ENCODE measurements around the gene TTC23. TPM values are rescaled to one million over a fixed set of nuclear protein-coding genes. Genes with fewer than 3 reads are reported as not detected.

The TTC23 gene
- total RNA-seq, 1 experiment from 2014 or later, result 17.8 TPM

DNA sequence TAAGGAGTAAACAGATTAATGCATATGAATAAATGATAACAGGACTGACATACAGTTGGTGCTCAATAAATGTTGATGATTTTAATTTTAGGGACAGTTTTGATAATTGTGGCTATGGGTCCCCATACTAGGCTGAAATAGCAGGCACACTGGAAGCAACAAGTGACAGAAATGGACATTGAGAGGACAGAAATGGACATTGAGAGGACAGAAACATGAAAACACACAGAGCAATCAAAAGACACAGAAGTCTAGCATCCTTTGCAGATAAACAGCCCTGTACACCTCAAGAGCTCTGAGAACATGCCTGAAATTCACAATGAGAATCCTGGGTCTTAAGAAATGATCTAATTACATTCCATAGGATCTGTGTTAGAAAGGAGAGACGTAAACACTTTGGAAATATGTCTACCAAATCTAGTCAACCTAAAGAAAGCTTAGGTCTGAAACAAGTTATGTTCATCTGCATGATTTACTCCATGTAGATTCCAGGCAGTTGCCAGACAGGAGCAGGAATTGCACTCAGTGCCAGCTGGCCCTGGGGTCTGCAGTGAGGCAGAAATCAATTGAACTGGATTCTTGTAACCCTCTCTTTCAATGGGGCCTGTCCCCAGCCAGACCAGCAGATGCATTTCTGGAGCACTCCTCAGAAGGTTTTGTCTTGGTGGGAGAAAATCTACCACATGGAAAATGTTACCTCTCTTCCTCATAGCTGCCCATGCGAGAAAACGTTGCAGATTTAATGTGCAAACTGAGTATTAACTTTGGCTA, 84.2 kb downstream of the TTC23 start:
- Mint-ChIP-seq H3K27ac (no peak overlapping the region), H3K9me3 (no peaks in the 10 kb centered on the region), H3K4me3 (no peak overlapping the region), H3K4me1 (no peaks in the 10 kb centered on the region), H3K27me3 (ENCODE audit: low read depth) (no peaks in the 10 kb centered on the region), H3K36me3 (no peaks in the 10 kb centered on the region)
- ChIA-PET POLR2A (no interaction called here), CTCF (no interaction called here)
- DNase-seq (ENCODE audit: low spot score) (no peak), ATAC-seq (no peak)
- TF ChIP-seq ZNF396 (CRISPR knock-in tag; IDR thresholded peaks at IDR 0.05; ENCODE audit: borderline replicate concordance) (no peak), NFE2L1 (CRISPR knock-in tag; IDR thresholded peaks at IDR 0.05) (no peak), E2F5 (CRISPR knock-in tag; IDR thresholded peaks at IDR 0.05) (no peak), ZMAT4 (CRISPR knock-in tag; IDR thresholded peaks at IDR 0.05) (no peak), TCF7 (CRISPR knock-in tag; IDR thresholded peaks at IDR 0.05; ENCODE audit: low read depth) (no peak), GRHL2 (CRISPR knock-in tag; IDR thresholded peaks at IDR 0.05; ENCODE audit: insufficient replicate concordance, severe bottlenecking) (no peak)
- TF ChIP-seq, protein P1, sequence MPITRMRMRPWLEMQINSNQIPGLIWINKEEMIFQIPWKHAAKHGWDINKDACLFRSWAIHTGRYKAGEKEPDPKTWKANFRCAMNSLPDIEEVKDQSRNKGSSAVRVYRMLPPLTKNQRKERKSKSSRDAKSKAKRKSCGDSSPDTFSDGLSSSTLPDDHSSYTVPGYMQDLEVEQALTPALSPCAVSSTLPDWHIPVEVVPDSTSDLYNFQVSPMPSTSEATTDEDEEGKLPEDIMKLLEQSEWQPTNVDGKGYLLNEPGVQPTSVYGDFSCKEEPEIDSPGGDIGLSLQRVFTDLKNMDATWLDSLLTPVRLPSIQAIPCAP (CRISPR knock-in tag; IDR thresholded peaks at IDR 0.05), result no peak

- no peaks in the 10 kb centered on the region for H3K27me3 Mint-ChIP-seq (ENCODE audit: low read depth)
- TF ChIP-seq ATF1 (CRISPR knock-in tag; IDR thresholded peaks at IDR 0.05) (no peak), ELF4 (CRISPR knock-in tag; IDR thresholded peaks at IDR 0.05; ENCODE audit: low read depth) (no peak), NFYB (CRISPR knock-in tag; conservative IDR thresholded peaks at IDR 0.05; ENCODE audit: low read depth) (no peak), ZNF317 (CRISPR knock-in tag; IDR thresholded peaks at IDR 0.05; ENCODE audit: borderline replicate concordance, low read depth) (no peak), ZNF263 (CRISPR knock-in tag; IDR thresholded peaks at IDR 0.05; ENCODE audit: low read depth) (no peak), ZNF232 (CRISPR knock-in tag; IDR thresholded peaks at IDR 0.05) (no peak), CREB1 (CRISPR knock-in tag; IDR thresholded peaks at IDR 0.05) (no peak), E2F1 (CRISPR knock-in tag; IDR thresholded peaks at IDR 0.05) (no peak), FOXJ3 (CRISPR knock-in tag; IDR thresholded peaks at IDR 0.05; ENCODE audit: borderline replicate concordance) (no peak), TCF7 (CRISPR knock-in tag; IDR thresholded peaks at IDR 0.05; ENCODE audit: low read depth) (no peak), KAT7 (CRISPR knock-in tag; IDR thresholded peaks at IDR 0.05; ENCODE audit: borderline replicate concordance) (no peak), SP1 (CRISPR knock-in tag; conservative IDR thresholded peaks at IDR 0.05) (no peak), FOXK1 (CRISPR knock-in tag; IDR thresholded peaks at IDR 0.05) (no peak), CREM (CRISPR knock-in tag; IDR thresholded peaks at IDR 0.05) (no peak), ZBTB21 (CRISPR knock-in tag; IDR thresholded peaks at IDR 0.05; ENCODE audit: borderline replicate concordance) (no peak), GABPB1 (CRISPR knock-in tag; IDR thresholded peaks at IDR 0.05) (no peak)
- TF ChIP-seq, protein P2, sequence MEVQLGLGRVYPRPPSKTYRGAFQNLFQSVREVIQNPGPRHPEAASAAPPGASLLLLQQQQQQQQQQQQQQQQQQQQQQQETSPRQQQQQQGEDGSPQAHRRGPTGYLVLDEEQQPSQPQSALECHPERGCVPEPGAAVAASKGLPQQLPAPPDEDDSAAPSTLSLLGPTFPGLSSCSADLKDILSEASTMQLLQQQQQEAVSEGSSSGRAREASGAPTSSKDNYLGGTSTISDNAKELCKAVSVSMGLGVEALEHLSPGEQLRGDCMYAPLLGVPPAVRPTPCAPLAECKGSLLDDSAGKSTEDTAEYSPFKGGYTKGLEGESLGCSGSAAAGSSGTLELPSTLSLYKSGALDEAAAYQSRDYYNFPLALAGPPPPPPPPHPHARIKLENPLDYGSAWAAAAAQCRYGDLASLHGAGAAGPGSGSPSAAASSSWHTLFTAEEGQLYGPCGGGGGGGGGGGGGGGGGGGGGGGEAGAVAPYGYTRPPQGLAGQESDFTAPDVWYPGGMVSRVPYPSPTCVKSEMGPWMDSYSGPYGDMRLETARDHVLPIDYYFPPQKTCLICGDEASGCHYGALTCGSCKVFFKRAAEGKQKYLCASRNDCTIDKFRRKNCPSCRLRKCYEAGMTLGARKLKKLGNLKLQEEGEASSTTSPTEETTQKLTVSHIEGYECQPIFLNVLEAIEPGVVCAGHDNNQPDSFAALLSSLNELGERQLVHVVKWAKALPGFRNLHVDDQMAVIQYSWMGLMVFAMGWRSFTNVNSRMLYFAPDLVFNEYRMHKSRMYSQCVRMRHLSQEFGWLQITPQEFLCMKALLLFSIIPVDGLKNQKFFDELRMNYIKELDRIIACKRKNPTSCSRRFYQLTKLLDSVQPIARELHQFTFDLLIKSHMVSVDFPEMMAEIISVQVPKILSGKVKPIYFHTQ (CRISPR knock-in tag; IDR thresholded peaks at IDR 0.05), result no peak
- TF ChIP-seq, protein P3, sequence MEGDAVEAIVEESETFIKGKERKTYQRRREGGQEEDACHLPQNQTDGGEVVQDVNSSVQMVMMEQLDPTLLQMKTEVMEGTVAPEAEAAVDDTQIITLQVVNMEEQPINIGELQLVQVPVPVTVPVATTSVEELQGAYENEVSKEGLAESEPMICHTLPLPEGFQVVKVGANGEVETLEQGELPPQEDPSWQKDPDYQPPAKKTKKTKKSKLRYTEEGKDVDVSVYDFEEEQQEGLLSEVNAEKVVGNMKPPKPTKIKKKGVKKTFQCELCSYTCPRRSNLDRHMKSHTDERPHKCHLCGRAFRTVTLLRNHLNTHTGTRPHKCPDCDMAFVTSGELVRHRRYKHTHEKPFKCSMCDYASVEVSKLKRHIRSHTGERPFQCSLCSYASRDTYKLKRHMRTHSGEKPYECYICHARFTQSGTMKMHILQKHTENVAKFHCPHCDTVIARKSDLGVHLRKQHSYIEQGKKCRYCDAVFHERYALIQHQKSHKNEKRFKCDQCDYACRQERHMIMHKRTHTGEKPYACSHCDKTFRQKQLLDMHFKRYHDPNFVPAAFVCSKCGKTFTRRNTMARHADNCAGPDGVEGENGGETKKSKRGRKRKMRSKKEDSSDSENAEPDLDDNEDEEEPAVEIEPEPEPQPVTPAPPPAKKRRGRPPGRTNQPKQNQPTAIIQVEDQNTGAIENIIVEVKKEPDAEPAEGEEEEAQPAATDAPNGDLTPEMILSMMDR (IDR thresholded peaks at IDR 0.05), result no peak
- DNase-seq (ENCODE audit: low spot score) (no peak), ATAC-seq (no peak)
- no peaks in the 10 kb centered on the region for H3K9me3 Mint-ChIP-seq
- no peak overlapping the region for H3K4me3 Mint-ChIP-seq
- CTCF ChIA-PET, result no interaction called here
- peaks cover 3% of the 10 kb centered on the region for H3K36me3 Mint-ChIP-seq
- POLR2A ChIA-PET, result no interaction called here
- H3K4me1 Mint-ChIP-seq, result no peaks in the 10 kb centered on the region
- no peak overlapping the region for H3K27ac Mint-ChIP-seq
Observed at GRCh38 chr15:99164119-99164518, 85.3 kb downstream of the TTC23 start.

Measured in WTC11 (cell line).